ENCODE data around the gene EMC9.

Gene EMC9

DNA sequence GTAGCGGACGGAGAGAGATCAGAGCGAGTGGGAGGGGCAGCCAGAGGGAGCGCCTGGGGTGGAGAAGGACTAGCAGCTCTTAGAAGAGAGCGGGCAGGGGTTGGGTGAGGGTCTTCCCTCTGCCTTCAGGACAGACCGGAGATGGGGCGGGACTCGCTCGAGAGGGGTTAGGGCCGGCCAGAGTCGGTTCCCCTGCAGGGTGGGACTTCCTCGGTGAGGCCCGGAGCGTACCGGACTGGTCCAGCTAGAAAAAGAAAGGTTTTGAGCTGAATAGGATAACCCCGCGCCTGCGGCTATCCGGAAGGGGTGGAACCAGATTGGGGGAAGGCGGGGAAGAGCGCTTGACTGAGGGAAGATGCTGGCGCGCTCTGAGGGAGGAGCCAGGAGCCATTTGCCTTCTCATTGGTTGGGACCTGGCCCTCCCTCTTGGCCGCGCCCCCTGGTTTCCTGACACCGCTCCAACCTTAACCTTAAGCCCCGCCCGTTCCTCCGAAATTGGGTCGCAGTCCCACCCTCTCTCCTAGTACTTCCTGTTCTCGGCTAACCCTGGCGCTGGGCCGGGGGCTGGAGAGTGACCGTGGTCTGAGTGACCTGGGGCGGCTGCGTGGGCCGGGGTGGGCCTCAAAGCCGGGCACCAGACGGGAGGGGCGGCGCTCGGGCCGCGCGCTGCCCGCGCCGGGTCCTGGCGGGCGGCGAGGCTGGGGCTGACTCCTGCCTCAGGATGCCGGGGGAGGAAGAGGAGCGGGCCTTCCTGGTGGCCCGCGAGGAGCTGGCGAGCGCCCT, 5.8 kb upstream of the EMC9 start, which contains the start of gene RNF31:
Gene RNF31, plus strand, starts transcription at position 521 of the 783 bp plus-strand sequence. Its CDS starts 201 bp downstream, at position 722.
- Histone ChIP-seq H3K27me3 (ENCODE audit: insufficient read depth, low read length) (no peaks in the 10 kb centered on the region), H3K27ac (ENCODE audit: low read depth, low read length) (peak within 1 kb of the TSS; percentile 54), H3K9me3 (ENCODE audit: insufficient read depth, low read depth, low read length) (no peaks in the 10 kb centered on the region), H3K9ac (ENCODE audit: low read depth, low read length) (peak within 1 kb of the TSS; percentile 83), H3K36me3 (ENCODE audit: insufficient read depth, low read length) (peaks cover 55% of the 10 kb centered on the region), H3K4me3 (ENCODE audit: low read length) (peak within 1 kb of the TSS; percentile 92), H3K4me1 (ENCODE audit: insufficient read depth, low read length) (peaks cover 10% of the 10 kb centered on the region; the same call in 1 of the 2 replicates)
- WGBS: under 1% methylated on average over 57 of the region's 57 CpGs

DNA sequence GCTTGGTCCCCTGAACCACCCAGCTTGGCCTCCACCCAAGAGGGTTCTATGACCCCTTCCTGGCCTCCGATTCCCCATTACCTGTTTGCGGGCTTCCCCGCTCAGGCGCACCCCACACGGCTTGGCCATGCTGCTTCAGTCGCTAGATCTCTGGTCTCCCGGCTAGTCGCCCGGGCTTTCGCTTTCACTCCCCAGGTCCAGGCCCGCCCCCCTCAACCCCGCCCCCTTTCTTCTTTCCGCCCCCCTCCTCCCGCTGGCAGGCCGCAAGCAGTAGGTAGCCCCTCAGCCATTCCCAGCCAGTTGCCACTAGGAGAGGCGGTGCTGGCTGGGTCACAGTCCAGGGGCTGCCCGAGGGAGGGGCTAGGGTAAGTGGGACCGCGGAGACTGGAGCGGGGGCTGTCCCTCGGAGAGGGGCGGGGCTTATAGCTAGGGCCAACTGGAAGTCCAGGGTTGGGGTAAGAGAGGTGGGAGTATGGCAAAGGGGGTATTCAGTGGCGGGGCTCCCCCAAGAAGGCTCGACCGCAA, 5.1 kb upstream of the EMC9 start, which contains the start of gene PSME2:
Gene PSME2, minus strand, starts transcription at position 158 of the 525 bp plus-strand sequence. Its CDS starts 29 bp downstream, at position 129.
- H3K27me3 ChIP-seq (ENCODE audit: insufficient read depth, low read length): no peaks in the 10 kb centered on the region
- no peaks in the 10 kb centered on the region for H3K9me3 ChIP-seq (ENCODE audit: insufficient read depth, low read depth, low read length)
- peak within 1 kb of the TSS; percentile 92 for H3K4me3 ChIP-seq (ENCODE audit: low read length)
- H3K4me1 ChIP-seq (ENCODE audit: insufficient read depth, low read length): peaks cover 10% of the 10 kb centered on the region; the same call in 1 of the 2 replicates
- H3K27ac ChIP-seq (ENCODE audit: low read depth, low read length): peak within 1 kb of the TSS; percentile 54
- peak within 1 kb of the TSS; percentile 83 for H3K9ac ChIP-seq (ENCODE audit: low read depth, low read length)
- WGBS: 1% methylated on average over 22 of the region's 25 CpGs
- peaks cover 49% of the 10 kb centered on the region for H3K36me3 ChIP-seq (ENCODE audit: insufficient read depth, low read length)

DNA sequence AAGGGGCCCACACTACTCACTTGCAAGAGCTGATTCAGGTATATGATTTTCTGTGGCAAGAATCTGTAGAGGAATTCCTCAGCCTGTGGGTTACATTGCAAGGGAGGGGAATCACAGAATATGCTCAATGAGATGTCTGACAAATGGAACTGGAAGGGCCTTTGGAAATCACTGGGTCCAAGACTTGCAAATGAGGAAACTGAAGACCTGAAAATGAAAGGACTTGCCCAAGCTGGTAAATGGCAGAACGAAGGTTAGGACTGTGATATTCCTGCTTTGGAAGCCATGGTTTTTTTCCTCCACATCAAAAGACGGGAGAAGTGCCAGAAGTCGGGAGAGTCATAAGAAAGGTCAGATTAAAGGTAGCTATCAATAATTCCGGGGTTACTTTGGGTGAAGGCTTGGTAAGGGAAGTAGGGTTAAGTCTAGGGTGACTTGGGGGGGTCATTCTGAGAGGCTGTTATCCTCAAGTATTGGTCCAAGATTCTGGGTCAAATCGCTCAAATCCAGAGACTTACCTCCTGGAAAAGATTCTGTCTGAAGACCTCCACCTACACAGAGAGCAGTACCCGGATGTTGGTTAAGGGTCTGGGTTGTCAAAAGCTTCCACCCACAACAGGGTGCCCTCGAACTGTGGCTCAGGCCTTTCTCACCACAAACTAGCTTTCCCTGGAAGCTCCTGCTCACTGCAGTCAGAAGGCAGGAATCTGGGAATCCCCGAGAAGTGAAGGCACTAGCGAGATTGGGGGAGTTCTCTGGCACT, 4.5 kb upstream of the EMC9 start:
- H3K9ac ChIP-seq (ENCODE audit: low read depth, low read length): peak overlapping the region; percentile 83

DNA sequence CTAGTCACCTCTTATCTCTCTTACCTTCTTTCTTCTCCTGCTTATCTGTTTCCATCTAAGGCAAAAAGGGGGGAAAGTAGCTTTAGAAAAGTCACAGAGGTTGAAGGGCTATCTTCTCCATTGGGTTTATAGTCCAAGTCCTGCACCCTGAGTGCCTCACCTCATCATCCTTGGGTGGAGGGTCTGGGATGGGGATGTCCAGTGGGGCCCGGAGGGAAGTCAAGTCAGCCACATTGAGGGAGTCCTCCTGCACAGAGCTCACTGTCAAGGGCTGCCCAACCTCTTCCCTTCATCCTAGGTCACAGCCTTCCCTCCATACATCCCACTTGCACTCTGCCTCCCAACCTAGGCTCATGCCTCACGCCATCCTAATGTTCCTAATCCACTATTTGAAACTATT, 3.8 kb upstream of the EMC9 start:
- H3K27me3 ChIP-seq (ENCODE audit: insufficient read depth, low read length): no peaks in the 10 kb centered on the region
- H3K9ac ChIP-seq (ENCODE audit: low read depth, low read length): no peak overlapping the region
- no peak overlapping the region for H3K27ac ChIP-seq (ENCODE audit: low read depth, low read length)
- WGBS: 91% methylated on average over 2 of the region's 2 CpGs
- H3K4me3 ChIP-seq (ENCODE audit: low read length): 0 out of 2 replicates have a peak overlapping the region, but pooled peaks have one; percentile 92
- H3K36me3 ChIP-seq (ENCODE audit: insufficient read depth, low read length): peaks cover 36% of the 10 kb centered on the region
- H3K4me1 ChIP-seq (ENCODE audit: insufficient read depth, low read length): peaks cover 10% of the 10 kb centered on the region; the same call in 1 of the 2 replicates
- no peaks in the 10 kb centered on the region for H3K9me3 ChIP-seq (ENCODE audit: insufficient read depth, low read depth, low read length)

More for the DNA sequence above, 4.5 kb upstream of the EMC9 start:
- Histone ChIP-seq H3K27ac (ENCODE audit: low read depth, low read length) (peak overlapping the region; percentile 50; the same call in 1 of the 2 replicates), H3K4me3 (ENCODE audit: low read length) (peak overlapping the region; percentile 92), H3K4me1 (ENCODE audit: insufficient read depth, low read length) (peaks cover 10% of the 10 kb centered on the region; the same call in 1 of the 2 replicates), H3K27me3 (ENCODE audit: insufficient read depth, low read length) (no peaks in the 10 kb centered on the region), H3K36me3 (ENCODE audit: insufficient read depth, low read length) (peaks cover 42% of the 10 kb centered on the region), H3K9me3 (ENCODE audit: insufficient read depth, low read depth, low read length) (no peaks in the 10 kb centered on the region)
- WGBS: 46% methylated on average over 7 of the region's 9 CpGs

DNA sequence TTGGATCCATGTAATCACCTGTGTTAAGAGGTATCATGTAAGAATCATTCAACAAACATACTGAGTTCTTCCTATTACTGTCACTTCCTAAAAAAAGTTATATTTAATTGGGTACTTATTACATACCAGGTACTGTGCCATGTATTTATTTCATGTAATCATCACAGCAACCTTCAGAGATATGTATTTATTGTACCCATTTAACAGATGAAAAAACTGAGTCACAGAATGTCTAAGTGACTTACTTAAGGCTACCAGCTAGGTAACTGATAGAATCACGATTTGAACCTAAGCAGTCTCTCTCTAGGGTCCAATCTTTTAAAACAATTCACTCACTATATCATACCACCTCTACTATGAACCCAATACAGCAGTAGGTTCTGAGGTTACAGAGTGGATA, 3.1 kb upstream of the EMC9 start:
- Histone ChIP-seq H3K9me3 (ENCODE audit: insufficient read depth, low read depth, low read length) (no peaks in the 10 kb centered on the region), H3K4me3 (ENCODE audit: low read length) (no peak overlapping the region), H3K27me3 (ENCODE audit: insufficient read depth, low read length) (no peaks in the 10 kb centered on the region), H3K4me1 (ENCODE audit: insufficient read depth, low read length) (peaks cover 10% of the 10 kb centered on the region; the same call in 1 of the 2 replicates), H3K27ac (ENCODE audit: low read depth, low read length) (no peak overlapping the region), H3K36me3 (ENCODE audit: insufficient read depth, low read length) (peaks cover 33% of the 10 kb centered on the region), H3K9ac (ENCODE audit: low read depth, low read length) (no peak overlapping the region)
- WGBS: 100% methylated on average over 1 of the region's 1 CpG

DNA sequence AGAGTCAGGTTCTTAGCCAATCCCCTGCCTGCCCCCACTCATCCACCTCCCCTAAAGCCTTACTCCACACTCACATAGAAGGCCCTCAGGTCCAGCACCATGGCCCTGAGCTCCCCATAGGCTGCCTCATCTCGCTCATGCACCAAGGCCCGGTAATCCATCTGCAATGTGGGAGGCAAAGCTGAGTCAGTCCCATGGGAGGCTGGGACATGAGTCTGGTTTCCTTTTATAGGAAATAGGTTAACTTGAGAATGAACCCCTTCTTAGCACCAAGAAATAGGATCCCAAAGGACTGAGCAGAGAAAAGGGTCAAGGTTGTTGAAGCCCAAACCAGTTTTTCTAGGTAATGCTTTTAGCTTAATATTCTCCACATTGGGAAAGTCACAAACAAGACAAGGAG, 2.1 kb upstream of the EMC9 start:
- no peak overlapping the region for H3K27ac ChIP-seq (ENCODE audit: low read depth, low read length)
- peaks cover 34% of the 10 kb centered on the region for H3K36me3 ChIP-seq (ENCODE audit: insufficient read depth, low read length)
- H3K27me3 ChIP-seq (ENCODE audit: insufficient read depth, low read length): no peaks in the 10 kb centered on the region
- H3K9ac ChIP-seq (ENCODE audit: low read depth, low read length): no peak overlapping the region
- H3K4me3 ChIP-seq (ENCODE audit: low read length): no peak overlapping the region
- no peaks in the 10 kb centered on the region for H3K9me3 ChIP-seq (ENCODE audit: insufficient read depth, low read depth, low read length)
- peaks cover 9% of the 10 kb centered on the region; the same call in 1 of the 2 replicates for H3K4me1 ChIP-seq (ENCODE audit: insufficient read depth, low read length)
- WGBS: 94% methylated on average over 2 of the region's 2 CpGs

DNA sequence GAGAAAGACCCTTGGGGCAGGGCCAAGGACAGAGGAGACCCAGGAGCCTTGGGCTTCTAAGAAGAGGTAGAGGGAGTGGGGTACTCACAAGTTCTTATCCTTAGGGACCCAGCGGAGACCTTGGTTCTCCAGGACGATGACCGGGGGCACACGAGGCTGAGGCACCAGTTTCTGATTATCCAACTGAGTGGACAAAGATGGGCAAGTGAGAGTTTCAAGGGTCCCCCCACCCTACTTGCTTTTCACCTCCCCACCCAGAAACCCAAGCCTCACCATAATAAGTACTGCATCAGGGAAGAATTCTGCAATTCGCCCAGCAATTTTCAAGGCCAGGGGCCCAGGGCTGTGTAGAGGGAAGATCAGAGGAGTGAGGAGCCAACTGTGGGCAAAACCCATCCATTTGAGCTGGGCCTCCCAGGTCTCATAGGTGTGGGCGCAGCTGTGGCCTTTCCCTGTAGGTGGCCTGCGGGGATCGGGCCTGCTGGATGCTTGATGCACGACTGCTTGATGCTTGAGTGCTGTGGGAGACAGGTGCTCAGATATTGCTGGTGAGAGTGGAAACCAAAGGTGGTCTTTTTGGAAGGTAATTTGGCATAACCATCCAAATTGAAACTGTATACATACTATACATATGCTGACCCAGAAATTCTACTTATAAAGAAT, 2.0 kb downstream of the EMC9 start:
- Histone ChIP-seq H3K27me3 (ENCODE audit: insufficient read depth, low read length) (0 out of 2 replicates have a peak, but pooled peaks cover 4% of the 10 kb centered on the region), H3K4me3 (ENCODE audit: low read length) (peak overlapping the region; percentile 74), H3K36me3 (ENCODE audit: insufficient read depth, low read length) (peaks cover 39% of the 10 kb centered on the region), H3K4me1 (ENCODE audit: insufficient read depth, low read length) (no peaks in the 10 kb centered on the region), H3K9ac (ENCODE audit: low read depth, low read length) (no peak overlapping the region), H3K9me3 (ENCODE audit: insufficient read depth, low read depth, low read length) (no peaks in the 10 kb centered on the region), H3K27ac (ENCODE audit: low read depth, low read length) (no peak overlapping the region)
- WGBS: 88% methylated on average over 9 of the region's 9 CpGs

DNA sequence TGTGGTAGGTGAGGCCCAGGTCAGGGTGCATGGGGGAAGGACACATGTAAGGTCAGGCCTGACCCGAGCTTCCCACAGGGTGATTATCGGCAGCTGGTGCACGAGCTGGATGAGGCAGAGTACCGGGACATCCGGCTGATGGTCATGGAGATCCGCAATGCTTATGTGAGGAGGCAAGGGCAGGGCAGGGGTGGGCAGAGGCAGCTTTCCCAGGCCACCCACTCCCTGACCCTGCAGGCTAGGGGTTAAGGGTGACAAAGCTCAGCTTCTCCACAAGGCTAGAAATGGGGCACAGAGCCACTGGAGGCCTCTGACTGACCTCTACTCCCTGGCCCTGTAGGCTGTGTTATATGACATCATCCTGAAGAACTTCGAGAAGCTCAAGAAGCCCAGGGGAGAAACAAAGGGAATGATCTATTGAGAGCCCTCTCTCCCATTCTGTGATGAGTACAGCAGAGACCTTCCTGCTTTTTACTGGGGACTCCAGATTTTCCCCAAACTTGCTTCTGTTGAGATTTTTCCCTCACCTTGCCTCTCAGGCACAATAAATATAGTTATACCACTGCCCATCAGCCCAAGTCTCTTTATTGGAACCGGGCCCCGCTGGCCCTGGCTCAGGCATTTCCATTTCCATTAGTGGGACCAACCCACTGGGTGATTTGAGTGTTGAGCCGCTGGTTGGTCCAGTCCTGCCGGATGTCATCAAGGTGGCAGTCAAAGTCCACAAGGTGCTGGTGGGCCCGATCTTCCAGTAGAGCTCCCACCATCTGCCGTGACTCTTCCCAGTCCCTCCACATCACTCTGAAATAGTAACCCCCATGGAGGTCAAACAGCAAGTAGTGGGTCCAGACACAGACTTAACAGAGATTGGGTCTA, 2.8 kb downstream of the EMC9 start:
- H3K9me3 ChIP-seq (ENCODE audit: insufficient read depth, low read depth, low read length): no peaks in the 10 kb centered on the region
- H3K4me3 ChIP-seq (ENCODE audit: low read length): no peak overlapping the region
- 0 out of 2 replicates have a peak, but pooled peaks cover 4% of the 10 kb centered on the region for H3K27me3 ChIP-seq (ENCODE audit: insufficient read depth, low read length)
- no peak overlapping the region for H3K27ac ChIP-seq (ENCODE audit: low read depth, low read length)
- H3K36me3 ChIP-seq (ENCODE audit: insufficient read depth, low read length): peaks cover 31% of the 10 kb centered on the region
- H3K9ac ChIP-seq (ENCODE audit: low read depth, low read length): no peak overlapping the region
- no peaks in the 10 kb centered on the region for H3K4me1 ChIP-seq (ENCODE audit: insufficient read depth, low read length)
- 97% methylated on average over 13 of the region's 13 CpGs for WGBS

DNA sequence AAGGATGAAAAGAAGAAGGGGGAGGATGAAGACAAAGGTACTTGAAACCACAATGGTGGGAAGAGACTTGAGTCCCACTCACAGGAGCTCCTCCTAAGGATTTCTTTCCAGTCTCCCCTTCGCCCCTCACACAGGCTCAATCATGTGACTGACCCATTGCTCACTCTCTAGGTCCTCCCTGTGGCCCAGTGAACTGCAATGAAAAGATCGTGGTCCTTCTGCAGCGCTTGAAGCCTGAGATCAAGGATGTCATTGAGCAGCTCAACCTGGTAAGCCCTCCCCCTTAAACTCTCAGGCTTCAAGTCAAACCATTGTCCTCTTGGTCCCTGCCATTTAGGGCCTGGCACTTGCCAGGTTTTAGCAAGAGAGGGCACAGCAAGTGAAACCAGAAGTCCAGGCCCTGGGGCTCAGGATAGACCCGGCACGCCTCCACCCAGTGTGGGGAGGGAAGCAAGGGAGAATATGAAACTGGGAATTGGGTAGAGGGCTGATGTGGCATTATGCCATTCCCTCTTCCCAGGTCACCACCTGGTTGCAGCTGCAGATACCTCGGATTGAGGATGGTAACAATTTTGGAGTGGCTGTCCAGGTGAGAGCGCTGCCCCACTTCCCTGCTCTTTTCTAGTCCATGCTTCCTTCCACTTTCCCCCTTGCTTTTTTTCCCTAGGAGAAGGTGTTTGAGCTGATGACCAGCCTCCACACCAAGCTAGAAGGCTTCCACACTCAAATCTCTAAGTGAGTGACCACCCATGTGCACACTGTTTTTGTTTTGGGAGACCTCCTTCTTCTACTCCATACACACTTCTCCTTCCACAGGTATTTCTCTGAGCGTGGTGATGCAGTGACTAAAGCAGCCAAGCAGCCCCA, 3.6 kb downstream of the EMC9 start:
- no peaks in the 10 kb centered on the region for H3K4me1 ChIP-seq (ENCODE audit: insufficient read depth, low read length)
- H3K4me3 ChIP-seq (ENCODE audit: low read length): peak overlapping the region; percentile 90; the same call in 1 of the 2 replicates
- peaks cover 28% of the 10 kb centered on the region for H3K36me3 ChIP-seq (ENCODE audit: insufficient read depth, low read length)
- H3K9ac ChIP-seq (ENCODE audit: low read depth, low read length): no peak overlapping the region
- WGBS: 93% methylated on average over 8 of the region's 8 CpGs
- 0 out of 2 replicates have a peak, but pooled peaks cover 4% of the 10 kb centered on the region for H3K27me3 ChIP-seq (ENCODE audit: insufficient read depth, low read length)
- H3K27ac ChIP-seq (ENCODE audit: low read depth, low read length): no peak overlapping the region
- no peaks in the 10 kb centered on the region for H3K9me3 ChIP-seq (ENCODE audit: insufficient read depth, low read depth, low read length)

Data from HUES64 (cell line).